ENCODE data around the gene NPC2.

GRCh38 chr14:74526854-74527585, 33.9 kb upstream of the NPC2 start:
- peak; percentile 33 for TF ChIP-seq CTCF (conservative IDR thresholded peaks at IDR 0.05; ENCODE audit: low read depth, low read length)
- TF ChIP-seq EZH2 (IDR thresholded peaks at IDR 0.05; ENCODE audit: low read length, unreplicated experiment), result no peak
